Inflammatory macrophage treated with lipopolysaccharide for 4 hours (primary cell): ENCODE measurements around the gene MAML3.

ENCODE experiments used
- DNase-seq: peaks from one replicate; pipeline ENCODE4 v3.0.0-alpha.2; 2020

MAML3 gene

GRCh38 chr4:140069066-140069465 is 84.9 kb downstream of the MAML3 start:
- DNase-seq, result peak; percentile 56

- DNase-seq, result no peak
These were observed 85.7 kb downstream of the MAML3 start for GRCh38 chr4:140068271-140068670.

DNA sequence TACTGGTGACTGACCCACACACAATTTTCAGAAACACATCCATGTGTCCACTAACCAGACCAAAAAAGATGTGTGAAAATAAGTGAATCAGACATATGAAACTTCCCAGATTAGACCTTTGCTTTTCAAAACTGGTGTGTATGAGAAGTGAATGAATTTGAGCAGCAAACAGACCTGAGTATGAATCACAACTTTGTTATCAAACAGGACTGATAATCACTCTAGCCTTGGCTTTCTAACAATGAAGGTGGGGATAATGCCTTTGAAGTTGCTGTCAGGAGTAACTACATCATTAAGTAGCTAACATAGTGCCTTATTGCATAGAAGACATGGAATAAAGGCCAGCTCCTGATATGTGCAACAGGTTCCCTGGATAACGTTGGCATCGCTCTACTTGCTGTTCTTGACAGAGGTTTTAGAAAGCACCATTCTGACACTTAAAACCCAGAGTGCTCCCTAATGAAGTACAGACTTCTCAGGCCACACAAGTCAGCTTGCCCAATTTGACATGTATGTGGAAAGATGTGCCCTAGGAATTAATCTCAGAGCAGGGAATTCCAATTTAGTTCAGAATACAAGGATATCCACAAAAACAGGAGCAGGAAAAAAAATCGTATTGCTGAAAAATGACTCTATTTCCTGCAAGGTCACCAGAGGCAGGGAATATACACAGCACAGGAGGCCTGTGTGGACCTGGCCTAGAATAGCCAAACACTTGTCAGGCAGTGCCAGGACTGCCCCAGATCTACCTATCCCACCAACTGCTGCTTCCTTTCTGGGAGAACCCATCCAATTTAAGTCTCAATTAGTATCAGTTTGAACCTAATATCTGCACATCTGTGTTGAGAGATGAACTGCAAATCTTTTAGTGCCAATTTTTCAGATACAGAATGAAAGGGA is 87.7 kb downstream of the MAML3 start:
- no peak for DNase-seq

DNA sequence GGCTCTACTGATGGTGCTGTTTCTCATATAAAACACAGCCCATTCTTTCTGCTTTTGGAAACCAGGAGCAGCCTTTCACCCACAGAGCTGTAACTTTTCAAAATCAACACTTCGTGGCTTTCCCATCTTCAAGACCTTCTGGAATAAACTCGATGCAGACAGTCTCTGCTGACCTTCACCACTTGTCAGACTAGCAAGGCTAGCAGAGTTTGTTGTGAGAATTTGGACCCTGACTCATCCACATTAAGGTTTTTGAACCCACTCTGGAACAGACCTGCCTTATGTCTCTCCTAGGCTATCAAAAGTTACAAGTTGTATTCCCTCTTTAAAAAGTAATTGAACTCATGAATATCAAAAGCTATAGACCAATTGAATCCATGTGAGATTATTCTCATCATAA is 88.6 kb downstream of the MAML3 start:
- no peak for DNase-seq

DNA sequence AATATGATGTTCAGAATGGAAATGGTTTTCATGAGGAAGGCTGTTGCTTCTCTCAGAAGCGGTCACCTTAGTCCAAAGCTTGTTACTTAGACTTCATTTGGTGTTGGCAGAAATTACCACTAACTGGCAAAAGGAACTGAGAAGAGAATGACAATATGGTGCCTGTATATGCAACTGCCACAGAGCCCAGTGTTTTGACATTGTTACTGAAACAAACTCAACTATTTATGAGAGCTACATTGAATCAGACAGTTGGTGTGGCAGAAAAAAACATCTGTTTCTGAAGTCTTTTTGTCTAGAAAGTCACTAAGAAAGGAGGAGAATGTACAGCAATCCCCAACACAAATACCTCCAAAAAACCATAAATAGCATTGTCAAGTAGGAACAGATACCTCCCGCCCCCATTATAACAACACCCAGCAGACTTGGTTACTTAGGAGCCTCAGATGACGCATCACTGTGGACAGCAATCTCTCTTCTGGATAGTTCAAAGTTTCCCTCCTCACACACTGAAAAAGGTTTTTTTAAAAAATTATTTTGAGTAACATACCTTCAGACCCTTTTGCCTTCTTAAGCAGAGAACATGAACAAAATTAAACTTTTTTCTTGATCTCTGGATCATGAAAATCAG is 92.2 kb downstream of the MAML3 start:
- DNase-seq, result no peak

GRCh38 chr4:140061194-140061593 is 92.8 kb downstream of the MAML3 start:
- no peak for DNase-seq

DNA sequence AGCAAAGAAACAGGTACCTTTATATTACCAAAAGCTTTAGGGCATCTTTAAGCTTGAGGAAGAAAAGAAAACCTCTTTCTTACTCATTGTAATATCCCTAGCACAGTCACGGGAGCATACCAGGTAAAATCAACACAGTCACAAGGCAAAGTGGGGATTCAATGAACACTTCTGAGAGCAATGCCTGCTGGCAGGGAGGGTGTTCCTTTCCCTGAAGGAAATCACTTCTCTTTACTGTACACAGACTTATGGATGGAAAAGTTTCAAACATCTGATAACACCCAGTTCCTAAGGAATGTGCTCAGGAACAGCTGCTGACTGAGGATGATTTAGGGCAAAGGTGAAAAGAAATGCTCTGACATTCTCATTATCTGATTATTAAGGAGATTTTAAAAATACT is 94.8 kb downstream of the MAML3 start:
- DNase-seq, result no peak

DNA sequence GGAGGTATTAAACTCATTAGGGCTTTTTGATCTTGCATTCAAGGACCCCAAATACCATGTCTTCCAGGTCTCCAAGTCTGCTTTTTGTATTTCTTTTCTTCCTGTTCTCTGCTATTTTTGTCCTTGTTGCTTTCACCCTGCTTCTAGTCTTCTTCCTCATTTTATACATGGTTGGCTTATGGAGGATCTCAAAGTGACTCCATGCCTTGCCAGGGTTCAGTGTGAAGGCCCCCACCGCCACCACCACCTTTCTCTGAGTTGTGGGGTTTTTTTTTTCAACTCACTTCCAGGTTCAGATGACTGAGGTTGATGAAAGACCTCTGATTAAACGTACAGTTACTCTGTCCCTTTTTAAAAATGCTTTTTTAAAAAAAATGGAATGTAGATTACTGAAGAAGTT is 96.3 kb downstream of the MAML3 start:
- peak; percentile 32 for DNase-seq

DNA sequence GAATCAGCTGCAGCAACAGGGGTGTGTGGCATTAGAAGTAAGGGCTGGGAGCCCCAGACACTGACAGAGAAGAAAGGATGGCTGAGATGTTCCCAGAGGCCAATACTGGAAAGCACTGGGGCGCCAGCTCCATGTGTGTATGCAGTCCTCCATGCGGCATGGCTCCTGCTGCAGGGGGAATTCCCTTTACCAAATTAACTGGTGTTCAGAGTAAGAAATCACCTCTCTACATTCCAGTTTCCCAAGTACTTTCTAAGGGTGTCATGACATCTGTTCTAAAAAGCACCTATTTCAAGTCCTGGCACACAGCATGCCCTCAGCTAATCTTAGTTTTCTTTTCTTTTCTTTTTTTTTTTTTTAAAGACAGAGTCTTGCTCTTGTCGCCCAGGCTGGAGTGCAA is 98.0 kb downstream of the MAML3 start:
- DNase-seq, result no peak

DNA sequence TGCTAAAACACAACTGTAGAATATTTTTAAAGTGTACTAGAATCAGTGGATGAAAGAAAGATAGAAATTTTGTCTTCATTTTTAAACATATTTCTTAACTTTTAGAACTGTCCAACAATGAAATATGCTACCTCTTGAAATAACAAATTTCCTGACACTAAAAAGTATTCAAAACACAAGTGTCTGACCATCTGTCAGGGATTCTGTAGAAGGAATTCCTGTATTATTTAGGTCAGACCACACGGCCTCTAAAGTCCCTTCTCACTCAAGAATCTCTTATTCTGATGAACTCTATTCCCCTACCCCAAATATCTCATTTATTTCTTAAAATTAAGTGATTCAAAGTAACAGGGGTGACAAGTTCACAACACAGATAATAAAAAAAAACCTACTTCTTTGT is 99.1 kb downstream of the MAML3 start:
- no peak for DNase-seq

GRCh38 chr4:140053185-140053584 is 100.8 kb downstream of the MAML3 start:
- DNase-seq, result no peak

- DNase-seq, result peak; percentile 56
These were observed 101.9 kb downstream of the MAML3 start for GRCh38 chr4:140052050-140052449.

DNA sequence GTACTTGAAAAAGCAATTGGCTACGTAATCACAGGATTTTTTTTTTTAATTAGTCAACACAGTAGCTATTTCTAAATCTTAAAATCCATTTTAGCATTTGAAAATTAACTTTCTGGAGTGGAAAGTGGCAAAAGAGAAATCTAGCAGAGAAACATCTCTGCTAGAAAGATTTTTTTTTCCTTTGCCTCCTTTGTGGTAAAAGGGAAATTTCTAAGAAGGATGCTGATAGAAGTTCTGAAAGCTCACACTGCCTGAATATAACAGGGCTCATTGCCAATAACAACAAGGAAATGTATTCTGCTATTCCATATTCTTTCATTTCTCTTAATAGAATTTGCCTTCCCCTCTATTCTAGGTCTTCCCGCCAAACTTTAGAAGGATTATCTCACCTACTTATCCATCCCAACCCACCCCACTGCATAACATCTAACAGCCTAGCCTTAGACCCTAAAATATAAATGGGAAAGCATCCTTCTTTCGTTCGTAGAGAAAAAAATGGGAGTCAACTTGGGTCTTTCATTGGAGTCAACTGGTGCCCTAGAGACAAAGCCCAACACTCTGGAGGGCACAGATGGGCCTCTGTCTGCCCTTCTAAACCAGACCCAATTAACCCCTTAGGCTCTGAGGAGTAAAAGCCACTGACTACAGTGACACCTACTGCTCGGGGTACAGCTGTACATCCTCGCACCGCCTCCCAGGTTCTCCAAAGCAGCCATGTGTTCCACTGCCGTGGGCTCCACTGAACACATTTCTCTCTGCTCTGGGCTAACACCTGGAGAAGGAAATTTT is 103.9 kb downstream of the MAML3 start:
- DNase-seq, result no peak

DNA sequence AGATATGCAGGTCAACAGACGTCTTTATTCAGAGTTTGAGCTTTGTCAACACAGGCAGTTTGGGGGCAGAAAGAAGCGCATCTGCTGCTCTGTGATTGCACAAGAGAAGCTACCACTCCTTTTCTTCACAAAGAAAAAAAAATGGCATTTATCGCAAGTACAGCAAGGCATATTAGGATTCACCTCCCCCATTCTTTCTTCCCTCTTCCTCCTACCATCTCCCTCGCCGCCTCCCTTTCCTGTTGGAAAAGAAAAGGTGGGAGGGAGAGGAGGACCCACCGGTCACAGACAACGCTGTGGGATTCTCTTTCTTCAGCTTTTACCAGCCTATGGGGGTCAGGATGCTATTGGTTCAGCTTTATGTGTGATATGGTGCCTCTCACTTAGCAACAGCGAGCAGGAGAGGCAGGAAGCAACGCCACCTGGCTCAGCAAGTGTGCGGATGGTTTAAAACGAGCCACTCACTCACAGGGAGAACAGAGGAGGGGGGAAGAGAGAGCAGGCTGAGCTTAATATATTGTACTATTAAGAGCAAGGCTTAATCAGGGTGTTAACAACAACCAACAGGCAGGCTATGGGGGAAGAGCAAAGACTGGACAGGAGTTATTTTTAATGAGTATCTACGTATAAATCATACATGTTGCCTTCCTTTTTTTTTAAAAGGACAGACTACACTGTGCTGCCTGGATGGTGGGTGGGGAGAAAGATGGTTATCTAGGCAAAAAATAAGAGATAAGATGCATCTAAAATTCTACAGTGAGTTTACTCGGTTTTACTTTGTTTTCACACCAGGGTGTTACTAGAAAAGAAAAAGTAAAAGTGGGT is 104.7 kb downstream of the MAML3 start:
- peak; percentile 34 for DNase-seq

GRCh38 chr4:140048419-140048995 is 105.5 kb downstream of the MAML3 start:
- DNase-seq, result no peak

GRCh38 chr4:140047786-140048185 is 106.2 kb downstream of the MAML3 start:
- peak; percentile 32 for DNase-seq

GRCh38 chr4:140047017-140047640 is 106.9 kb downstream of the MAML3 start:
- no peak for DNase-seq

DNA sequence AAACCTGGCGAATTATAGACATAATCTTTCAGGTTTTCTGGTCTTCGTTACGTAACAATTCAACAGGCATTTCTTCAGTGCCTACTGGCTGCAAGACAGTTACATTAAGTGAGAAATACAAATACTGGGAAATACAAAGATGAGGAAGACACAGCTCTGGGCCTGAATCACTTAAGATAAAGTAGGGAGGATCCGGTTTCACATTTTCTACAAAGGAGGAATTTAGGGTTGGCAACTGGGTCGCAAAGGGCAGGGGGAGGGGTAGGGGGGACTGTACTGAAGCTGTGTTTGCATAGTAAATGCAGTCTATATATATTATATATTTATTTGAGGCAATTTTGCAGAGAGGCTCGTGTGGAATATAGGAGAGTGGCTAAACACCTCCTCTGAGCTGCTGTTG is 107.4 kb downstream of the MAML3 start:
- peak; percentile 62 for DNase-seq

DNA sequence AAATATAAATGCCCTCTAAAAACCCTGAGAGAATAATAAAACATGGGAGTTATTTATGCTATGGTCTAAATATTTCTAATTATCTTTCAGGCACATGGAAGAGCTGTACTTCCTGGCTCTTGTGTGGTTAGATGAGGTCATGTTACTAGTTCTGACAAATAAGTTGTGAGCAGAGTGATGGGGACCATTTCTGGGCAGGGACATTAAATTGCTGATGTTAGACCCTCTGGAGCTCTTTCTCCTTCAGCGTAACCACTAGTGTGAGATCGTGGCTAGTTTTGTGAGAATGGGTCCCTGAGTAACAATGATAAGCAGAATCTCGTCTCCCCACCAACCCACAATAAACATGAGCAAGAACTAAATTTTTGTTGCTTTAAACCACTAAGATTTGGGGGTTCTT is 108.0 kb downstream of the MAML3 start:
- no peak for DNase-seq

GRCh38 chr4:140044337-140044902 is 109.6 kb downstream of the MAML3 start:
- DNase-seq, result no peak

GRCh38 chr4:140042634-140043033 is 111.3 kb downstream of the MAML3 start:
- DNase-seq, result no peak
